IMR-90 (cell line): ENCODE data around the gene MIXL1. TPM values are rescaled to one million over a fixed set of nuclear protein-coding genes. Genes with fewer than 3 reads are reported as not detected.

ENCODE experiments used
- ATAC-seq: fragments of 200-7000 bp; cut with Tn5 transposase; 2 replicates; pipeline ENCODE4 v1.9.1; 2020; ENCODE audit warnings: low read depth, mild to moderate bottlenecking, moderate library complexity
- BruUV-seq: library from RNA; stranded (reverse); fragments of 400-500 nt; replicated peaks from 2 replicates; lab custom pipeline; 2021; lab: Mats Ljungman, UMichigan
- CTCF ChIA-PET: fragments of 300-600 bp; formaldehyde crosslinking; extraction: SDS; loops from one replicate; lab custom pipeline; 2021; ENCODE audit warnings: antibody characterized with exemption; lab: Yijun Ruan, JAX
- POLR2A ChIA-PET: fragments of 300-600 bp; sonication (Branson Sonifier 250); formaldehyde crosslinking; loops from one replicate; lab custom pipeline; 2022; ENCODE audit warnings: antibody characterized with exemption; ENCODE audit not compliant: unreplicated experiment; lab: Charles Lee
- DNase-seq: peaks from one replicate; pipeline ENCODE4 v3.0.0; 2013
- H2AFZ ChIP-seq: replicated peaks from 2 replicates; pipeline ENCODE3; 2013; ENCODE audit warnings: low read length, mild to moderate bottlenecking; ENCODE audit not compliant: poor library complexity
- H2AK5ac ChIP-seq: 2 replicates; pipeline ENCODE4 v1.6.1; 2013; ENCODE audit warnings: low read depth, low read length, inconsistent platforms
- H2AK9ac ChIP-seq: replicated peaks from 2 replicates; pipeline ENCODE3; 2013; ENCODE audit warnings: mild to moderate bottlenecking, low read depth, low read length, moderate library complexity; ENCODE audit not compliant: poor library complexity
- H2BK120ac ChIP-seq: 2 replicates; pipeline ENCODE4 v1.6.1; 2013; ENCODE audit warnings: low read depth, low read length, inconsistent platforms
- H2BK15ac ChIP-seq: 3 replicates; pipeline ENCODE4 v1.6.1; 2013; ENCODE audit warnings: low read depth, low read length, inconsistent platforms
- H2BK20ac ChIP-seq: 2 replicates; pipeline ENCODE4 v1.6.1; 2013; ENCODE audit warnings: low read depth, mild to moderate bottlenecking, inconsistent platforms, low read length, moderate library complexity
- H2BK5ac ChIP-seq: 2 replicates; pipeline ENCODE4 v1.6.1; 2013; ENCODE audit warnings: mild to moderate bottlenecking, low read depth, low read length, inconsistent platforms; ENCODE audit not compliant: poor library complexity, severe bottlenecking
- H3K14ac ChIP-seq: replicated peaks from 2 replicates; pipeline ENCODE4 v1.6.1; 2013; ENCODE audit warnings: low read depth, low read length, inconsistent platforms
- H3K18ac ChIP-seq: 2 replicates; pipeline ENCODE4 v1.6.1; 2013; ENCODE audit warnings: low read depth, low read length, control low read depth
- H3K23ac ChIP-seq: 2 replicates; pipeline ENCODE4 v1.6.1; 2013; ENCODE audit warnings: low read depth, low read length, inconsistent platforms
- H3K27ac ChIP-seq: 2 replicates; pipeline ENCODE4 v1.5.1; 2013; ENCODE audit warnings: mild to moderate bottlenecking, control low read depth, low read length; ENCODE audit not compliant: insufficient read depth
- H3K27me3 ChIP-seq: 2 replicates; pipeline ENCODE4 v1.6.1; 2013; ENCODE audit warnings: low read length; ENCODE audit not compliant: control insufficient read depth, insufficient read depth
- H3K36me3 ChIP-seq: 2 replicates; pipeline ENCODE4 v1.6.1; 2013; ENCODE audit warnings: low read length, mixed read lengths; ENCODE audit not compliant: control insufficient read depth, insufficient read depth
- H3K4ac ChIP-seq: 2 replicates; pipeline ENCODE4 v1.6.1; 2013; ENCODE audit warnings: low read depth, low read length, inconsistent platforms
- H3K4me1 ChIP-seq: 2 replicates; pipeline ENCODE4 v1.6.1; 2013; ENCODE audit warnings: low read length, mixed read lengths; ENCODE audit not compliant: control insufficient read depth, insufficient read depth
- H3K4me2 ChIP-seq: 2 replicates; pipeline ENCODE4 v1.6.1; 2013; ENCODE audit warnings: low read depth, mild to moderate bottlenecking, control low read depth, low read length, moderate library complexity
- H3K4me3 ChIP-seq: 2 replicates; pipeline ENCODE4 v1.5.1; 2013; ENCODE audit warnings: low read depth, mild to moderate bottlenecking, control low read depth, low read length, moderate library complexity; ENCODE audit not compliant: insufficient read depth
- H3K56ac ChIP-seq: 2 replicates; pipeline ENCODE4 v1.6.1; 2013; ENCODE audit warnings: low read length, inconsistent platforms; ENCODE audit not compliant: insufficient read depth; ENCODE audit errors: extremely low read depth
- H3K79me1 ChIP-seq, 2 experiments: 2 replicates each; pipeline ENCODE4 v1.6.1; 2013; ENCODE audit warnings: low read length in 2 of 2, inconsistent platforms in 1 of 2, low read depth in 1 of 2
- H3K9ac ChIP-seq: 2 replicates; pipeline ENCODE4 v1.6.1; 2013; ENCODE audit warnings: low read depth, low read length, control low read depth
- H3K9me1 ChIP-seq: 2 replicates; pipeline ENCODE4 v1.6.1; 2013; ENCODE audit warnings: low read length, inconsistent platforms; ENCODE audit not compliant: insufficient read depth
- H3K9me3 ChIP-seq: 2 replicates; pipeline ENCODE4 v1.6.1; 2013; ENCODE audit warnings: low read length; ENCODE audit not compliant: control insufficient read depth, insufficient read depth
- H4K20me1 ChIP-seq: 2 replicates; pipeline ENCODE4 v1.6.1; 2013; ENCODE audit warnings: low read length, inconsistent platforms; ENCODE audit not compliant: insufficient read depth
- H4K5ac ChIP-seq: 2 replicates; pipeline ENCODE4 v1.6.1; 2013; ENCODE audit warnings: mild to moderate bottlenecking, low read depth, low read length, control low read depth
- H4K8ac ChIP-seq, 2 experiments: 2 replicates each; pipeline ENCODE4 v1.6.1; 2013; ENCODE audit warnings: low read depth in 2 of 2, low read length in 2 of 2, control low read depth in 1 of 2, inconsistent platforms in 1 of 2
- H4K91ac ChIP-seq: 2 replicates; pipeline ENCODE4 v1.6.1; 2013; ENCODE audit warnings: low read depth, low read length, inconsistent platforms; ENCODE audit not compliant: insufficient read depth
- BHLHE40 ChIP-seq: fragments of 150-350 bp; IDR thresholded peaks from 2 replicates; pipeline ENCODE4 v1.6.1; 2016; ENCODE audit warnings: mild to moderate bottlenecking, low read depth, low read length
- CEBPB ChIP-seq: IDR thresholded peaks from 2 replicates; pipeline ENCODE4 v1.6.1; 2012; ENCODE audit warnings: low read depth, low read length, improper control_type of control experiment
- CHD1 ChIP-seq: IDR thresholded peaks from 2 replicates; pipeline ENCODE4 v1.6.1; 2012; ENCODE audit warnings: low read depth, low read length, improper control_type of control experiment
- ELK1 ChIP-seq: fragments of 150-350 bp; IDR thresholded peaks from 2 replicates; pipeline ENCODE4 v1.6.1; 2016; ENCODE audit warnings: low read depth, mild to moderate bottlenecking, low read length, moderate library complexity, borderline replicate concordance
- FOS ChIP-seq: fragments of 150-350 bp; IDR thresholded peaks from 2 replicates; pipeline ENCODE4 v1.6.1; 2016; ENCODE audit warnings: low read depth, low read length
- MXI1 ChIP-seq: IDR thresholded peaks from 2 replicates; pipeline ENCODE4 v1.6.1; 2012; ENCODE audit warnings: low read depth, mild to moderate bottlenecking, low read length, moderate library complexity, borderline replicate concordance
- POLR2A ChIP-seq: IDR thresholded peaks from 2 replicates; pipeline ENCODE4 v1.6.1; 2012; ENCODE audit warnings: mild to moderate bottlenecking, low read depth, low read length
- RCOR1 ChIP-seq: IDR thresholded peaks from 2 replicates; pipeline ENCODE4 v1.6.1; 2012; ENCODE audit warnings: mild to moderate bottlenecking, low read length, improper control_type of control experiment; ENCODE audit not compliant: insufficient replicate concordance
- RFX5 ChIP-seq: IDR thresholded peaks from 2 replicates; pipeline ENCODE4 v1.8.0; 2012; ENCODE audit warnings: low read depth, mild to moderate bottlenecking, low read length, moderate library complexity
- SMC3 ChIP-seq: fragments of 150-350 bp; IDR thresholded peaks from 2 replicates; pipeline ENCODE4 v1.6.1; 2016; ENCODE audit warnings: low read depth, mild to moderate bottlenecking, antibody characterized with exemption, low read length, moderate library complexity
- USF2 ChIP-seq: fragments of 150-350 bp; IDR thresholded peaks from 2 replicates; pipeline ENCODE4 v1.6.1; 2017; ENCODE audit warnings: mild to moderate bottlenecking, antibody characterized with exemption, low read length, low read depth
- WGBS, 2 experiments: methylation state at CpG; one replicate each; pipeline versions ENCODE4 v1.1.5 to v1.1.7; 2013; ENCODE audit warnings: missing lambda C conversion rate in 2 of 2; ENCODE audit not compliant: insufficient read length in 1 of 2; ENCODE audit errors: extremely low coverage in 2 of 2; 5-methylcytosine and 5-hydroxymethylcytosine counted together
- dilution Hi-C: fragments of 300-500 bp; cut with HindIII; formaldehyde crosslinking; loops from one replicate; pipeline ENCODE4 v1.14.3; 2018; ENCODE audit warnings: low sequenced_read_pairs; ENCODE audit not compliant: unreplicated experiment
- in situ Hi-C: fragments of 300-500 bp; cut with MboI; formaldehyde crosslinking; loops from 3 replicates; pipeline ENCODE4 v1.14.3; 2019; ENCODE audit warnings: low sequenced_read_pairs, inconsistent platforms, mixed read lengths
- intact Hi-C: fragments of 100-400 bp; cut with micrococcal nuclease; formaldehyde crosslinking; loops from 2 replicates; pipeline ENCODE4 v1.10.0; 2022
- polyA plus RNA-seq, 3 experiments: library from polyadenylated mRNA; depleted of rRNA; stranded (reverse); fragments of >200 nt; gene quantifications; 2 replicates each; pipeline ENCODE4 v1.2.3, GENCODE V29; 2012; ENCODE audit warnings: low replicate concordance in 1 of 3
- total RNA-seq: library from RNA; depleted of rRNA; stranded (reverse); fragments of >200 nt; gene quantifications from 2 replicates; pipeline ENCODE4 v1.2.3, GENCODE V29; 2012

Gene MIXL1
- total and polyA plus RNA-seq, 2 of the 4 experiments (the other 2 are of a cell fraction) = not detected

GRCh38 chr1:226203655-226204054 lies 19.8 kb upstream of the MIXL1 start:
- DNase-seq (no peak), ATAC-seq (no peak)
- Histone ChIP-seq H2AFZ (no peak overlapping the region), H2AK5ac (no peak overlapping the region), H4K5ac (no peak overlapping the region), H3K23ac (no peak overlapping the region), H3K27me3 (peaks cover 12% of the 10 kb centered on the region), H4K20me1 (no peaks in the 10 kb centered on the region), H3K36me3 (no peaks in the 10 kb centered on the region), H2AK9ac (no peak overlapping the region), H3K27ac (no peak overlapping the region), H3K4me3 (no peak overlapping the region), H4K8ac (no peak overlapping the region), H3K4ac (no peak overlapping the region), H3K4me2 (no peak overlapping the region), H3K18ac (no peak overlapping the region), H3K9me3 (no peaks in the 10 kb centered on the region), H2BK5ac (no peak overlapping the region), H2BK15ac (no peak overlapping the region), H3K56ac (no peak overlapping the region), H3K9me1 (no peaks in the 10 kb centered on the region), H3K9ac (no peak overlapping the region), H3K14ac (no peak overlapping the region), H4K91ac (no peak overlapping the region), H2BK120ac (no peak overlapping the region), H2BK20ac (no peak overlapping the region), H3K79me1 (no peaks in the 10 kb centered on the region), H3K4me1 (no peaks in the 10 kb centered on the region)
- dilution Hi-C loops = no loop called here
- TF ChIP-seq FOS = no peak
- no peak for TF ChIP-seq MXI1
- no peak for TF ChIP-seq CEBPB
- no peak for TF ChIP-seq USF2
- TF ChIP-seq POLR2A = no peak
- TF ChIP-seq BHLHE40 = no peak
- no peak for TF ChIP-seq RCOR1
- TF ChIP-seq RFX5 = no peak
- TF ChIP-seq CHD1 = no peak
- no peak for TF ChIP-seq SMC3
- TF ChIP-seq ELK1 = no peak
- ChIA-PET POLR2A (no interaction called here), CTCF (interaction anchor here (0.7 kb wide), 1 partner anchor 11 kb away, joined by 3 read pairs; no protein-coding TSS in a partner anchor)
- intact Hi-C loops = loop anchor here (10.0 kb wide), 1 partner anchor 131 kb away; no protein-coding TSS in a partner anchor
- in situ Hi-C loops = no loop called here
- BruUV-seq = no TSS peak
- WGBS, 2 experiments = 29% methylated on average over 1 of the region's 4 CpGs; no CpG with 5 or more reads in 1 of the 2 experiments
